Activated CD4-positive, alpha-beta T cell treated with anti-CD3 and anti-CD28 coated beads, Interleukin-2, amount 50 U/mL, for 1 hour (primary cell): ENCODE data around the gene LRRC7.
"Not testable (repeated sequence)": the region's sequence is repeated elsewhere in the genome, so short reads cannot be mapped to it uniquely, and the experiment has no call there.

Experiments used
- DNase-seq: peaks from one replicate; pipeline ENCODE4 v3.0.0-alpha.2; 2020

LRRC7 gene

DNA sequence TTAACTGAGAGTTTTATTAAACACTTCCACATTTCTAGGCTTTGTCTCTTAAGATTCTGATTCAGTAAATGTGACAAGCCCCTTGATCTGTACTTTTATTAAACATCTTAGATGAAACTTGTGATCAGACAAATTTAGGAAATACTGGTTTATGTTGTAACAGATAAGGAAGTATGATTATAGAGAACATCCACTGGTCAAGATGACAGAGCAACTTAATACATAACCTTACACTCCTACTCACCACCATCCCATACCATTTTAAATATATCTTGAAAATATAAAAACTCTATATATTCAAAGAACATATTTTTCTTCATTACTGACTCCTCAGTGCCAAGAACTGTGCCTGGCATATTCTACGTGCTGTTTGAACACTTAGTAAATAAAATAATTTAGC is 420.2 kb downstream of the LRRC7 start:
- no peak for DNase-seq

DNA sequence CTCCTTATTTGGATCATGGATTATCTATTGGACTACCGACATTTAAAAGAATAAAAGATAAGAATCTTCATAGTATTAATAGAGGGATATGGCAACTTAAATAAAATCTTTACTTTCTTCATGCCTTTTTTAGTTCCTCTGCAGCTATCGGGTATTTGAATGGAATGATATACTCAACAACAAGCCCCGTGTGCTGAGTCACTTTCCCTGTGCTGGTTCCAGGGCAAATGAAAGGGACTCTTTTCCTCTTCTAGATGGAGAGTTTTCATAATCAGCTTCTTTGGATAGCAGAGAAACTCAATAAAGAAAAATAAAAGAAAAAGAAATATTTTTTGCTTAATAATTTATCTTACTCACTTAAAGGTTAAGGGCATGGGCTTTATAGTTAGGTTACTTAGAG is 423.9 kb downstream of the LRRC7 start:
- DNase-seq: no peak

DNA sequence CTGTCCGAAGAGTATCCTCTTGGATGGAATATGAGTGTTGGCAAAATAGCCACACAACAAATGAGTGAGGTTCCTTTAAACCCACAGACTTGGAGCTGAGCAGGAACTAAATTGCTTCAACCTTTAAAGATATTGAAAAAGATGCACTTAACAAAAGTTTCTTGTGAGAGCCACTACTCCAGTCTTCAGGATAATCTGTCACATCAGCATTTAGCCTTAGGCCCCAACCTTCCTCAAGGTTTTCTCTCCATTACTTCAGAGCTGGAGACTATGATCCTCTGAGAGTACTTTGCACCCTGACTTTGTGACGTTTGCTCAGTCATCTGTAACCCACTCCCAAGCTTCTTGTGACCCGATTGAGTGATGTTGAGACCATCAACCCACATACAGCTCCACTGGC is 424.9 kb downstream of the LRRC7 start:
- DNase-seq: no peak

DNA sequence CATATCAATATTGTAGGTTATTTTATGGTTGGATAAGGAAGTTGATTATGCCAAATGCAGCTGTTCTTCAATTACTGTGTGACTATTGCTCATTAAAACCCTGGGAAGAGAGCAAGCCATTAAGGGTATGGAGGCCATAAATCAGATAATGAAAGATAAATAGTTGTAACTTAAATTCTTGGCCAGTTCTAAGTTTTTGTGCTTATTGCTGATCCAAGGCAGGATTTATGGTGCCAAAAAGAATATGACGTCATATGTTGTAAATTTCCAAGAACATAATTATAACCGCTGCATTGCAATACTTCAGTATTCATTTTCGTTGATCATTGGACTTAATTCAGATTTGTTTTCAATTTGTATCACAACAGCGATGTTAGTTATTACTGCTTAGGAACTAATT is 426.1 kb downstream of the LRRC7 start:
- DNase-seq: no peak

DNA sequence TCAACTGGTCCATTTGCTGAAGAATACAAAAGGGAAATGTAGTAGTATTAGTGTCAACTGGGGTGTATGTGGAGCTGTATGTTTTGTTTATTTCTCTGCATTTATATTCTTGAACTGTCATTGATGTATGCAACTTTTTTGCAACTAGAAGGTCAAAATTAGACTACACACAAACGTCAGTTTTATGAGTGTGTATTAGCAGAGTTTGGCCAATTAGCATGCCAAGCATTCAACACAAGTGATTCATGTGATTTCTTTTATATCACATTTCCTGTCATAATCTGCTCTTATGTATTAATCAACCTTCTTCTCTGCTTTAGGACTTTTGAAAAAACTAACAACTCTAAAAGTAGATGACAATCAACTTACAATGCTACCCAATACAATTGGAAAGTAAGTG is 426.5 kb downstream of the LRRC7 start:
- DNase-seq: no peak

DNA sequence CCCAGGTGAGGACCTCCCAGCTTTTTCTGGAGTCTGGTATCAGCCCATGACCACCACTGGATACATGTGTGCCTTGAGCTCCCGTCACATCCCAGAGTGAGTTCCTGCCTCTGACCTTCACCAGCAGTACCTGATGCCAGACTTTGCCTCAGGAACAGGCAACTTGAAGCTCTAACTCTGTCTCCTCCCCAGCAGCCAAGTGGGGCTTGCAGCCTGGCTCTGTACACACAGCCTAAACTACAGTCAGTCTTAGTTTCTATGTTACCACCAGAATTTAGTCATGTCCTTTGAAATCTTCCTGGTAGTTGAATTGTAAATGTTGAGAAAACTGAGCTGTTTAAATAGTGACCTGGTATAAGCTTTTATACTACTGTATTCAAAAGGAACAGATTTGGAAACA is 431.1 kb downstream of the LRRC7 start:
- DNase-seq: no peak

DNA sequence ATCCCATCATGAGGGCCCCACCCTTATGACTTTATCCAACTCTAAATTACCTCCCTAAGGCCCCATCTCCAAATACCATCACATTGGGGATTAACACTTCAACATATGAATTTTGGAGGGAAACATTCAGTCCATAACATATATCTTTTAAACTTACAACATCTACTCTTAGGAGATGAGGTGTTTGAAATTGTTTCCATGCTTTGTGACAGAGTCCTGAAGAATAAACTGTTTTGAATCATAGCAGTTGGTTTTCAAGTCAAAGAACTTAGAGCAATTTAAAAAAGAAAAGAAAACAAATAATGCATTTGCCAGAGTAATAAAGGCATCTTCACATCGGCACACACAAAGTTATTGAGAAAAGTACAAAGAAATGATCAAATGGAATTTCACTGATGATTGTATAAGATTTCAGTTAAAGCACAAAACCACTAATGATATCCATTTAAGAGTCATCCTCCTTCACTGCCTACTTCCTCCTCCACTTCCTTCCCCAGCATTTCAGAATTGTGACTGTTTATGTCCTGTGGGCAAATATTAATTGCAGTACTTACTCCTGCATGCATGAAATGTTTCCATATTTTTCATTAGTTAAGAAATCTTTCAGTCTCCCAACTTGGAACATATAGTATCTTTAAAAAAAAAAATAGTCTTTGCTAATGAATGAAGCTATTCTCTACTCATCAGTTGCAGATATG is 435.6 kb downstream of the LRRC7 start:
- DNase-seq: no peak

DNA sequence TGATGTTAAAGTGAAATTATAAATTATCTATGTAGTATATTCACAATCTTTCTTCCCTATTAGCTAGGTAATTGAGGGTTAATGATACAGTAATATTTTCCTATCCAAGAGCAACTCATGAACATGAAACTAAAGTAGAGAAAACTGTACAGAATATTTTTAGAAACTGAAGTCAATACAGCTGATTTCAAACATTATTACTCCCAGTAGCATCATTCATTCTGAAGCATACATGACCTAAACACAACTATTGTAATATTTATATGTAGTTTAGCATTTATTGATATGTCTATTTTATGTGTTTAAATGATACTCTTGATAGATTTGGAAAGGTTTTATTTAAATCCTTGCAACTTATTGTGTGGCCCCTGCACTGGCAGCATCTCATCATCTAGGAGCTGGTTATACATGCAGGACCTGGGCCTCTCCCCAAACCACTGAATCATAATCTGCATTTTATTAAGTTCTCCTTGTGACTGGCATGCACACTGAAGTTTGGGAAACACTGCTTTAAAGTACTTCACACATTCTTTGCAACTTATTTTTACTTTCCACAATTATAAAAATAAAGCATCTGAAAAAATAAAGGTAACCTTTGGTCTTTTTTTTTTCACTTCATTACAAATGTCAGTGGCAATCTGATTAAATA is 437.8 kb downstream of the LRRC7 start:
- no peak for DNase-seq

DNA sequence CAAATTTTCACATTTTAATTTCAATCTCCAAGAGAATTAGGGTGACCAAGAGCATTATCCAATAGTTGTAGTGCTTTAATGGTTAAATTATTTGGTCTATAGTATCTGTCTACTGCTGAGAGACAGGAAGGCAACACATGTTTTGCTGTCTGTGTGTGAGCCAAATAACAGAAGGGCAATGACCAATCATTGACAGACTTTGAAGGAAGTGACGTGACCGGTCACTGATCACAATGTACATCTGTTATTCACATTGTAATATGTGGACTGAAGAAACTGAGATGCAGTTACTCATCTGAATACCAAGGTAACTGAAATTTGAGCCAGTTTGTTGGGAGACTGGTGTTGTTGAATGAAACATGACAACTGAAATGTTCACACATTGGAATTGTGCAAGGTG is 440.9 kb downstream of the LRRC7 start:
- DNase-seq: no peak

DNA sequence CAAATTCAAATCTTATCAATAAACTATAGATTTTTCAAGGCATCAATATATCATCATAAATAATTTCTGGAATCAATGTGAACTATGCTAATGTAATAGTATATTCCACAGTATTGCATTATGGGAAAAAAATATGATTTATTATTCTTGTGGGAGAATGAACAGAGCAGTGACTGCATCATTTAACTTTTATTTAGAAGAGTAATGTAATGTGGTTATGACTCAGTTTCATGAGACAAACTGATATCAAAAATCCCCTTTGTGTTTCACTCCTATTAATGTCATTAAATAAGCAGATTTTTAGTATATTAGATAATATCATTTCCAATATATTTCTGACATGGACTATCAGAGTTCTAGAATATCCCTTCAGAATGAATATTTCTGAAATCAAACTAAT is 450.0 kb downstream of the LRRC7 start:
- DNase-seq: no peak

DNA sequence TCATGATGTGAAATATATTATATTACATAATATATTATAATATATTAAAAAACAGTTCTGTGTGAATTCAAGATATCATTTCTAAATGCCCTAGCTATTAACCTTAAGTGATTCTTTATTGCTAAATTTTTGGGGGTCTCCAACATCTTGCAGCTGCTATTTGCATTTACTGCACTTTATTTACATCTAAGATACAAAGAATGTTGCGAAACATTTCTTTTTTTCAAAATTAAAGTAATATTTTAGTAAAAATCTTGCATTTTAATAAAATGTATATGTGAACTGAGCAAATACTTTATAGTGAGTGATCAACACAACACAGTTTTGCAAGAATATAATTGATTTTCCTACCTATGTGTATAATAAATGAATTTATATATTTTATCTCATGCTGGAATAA is 456.6 kb downstream of the LRRC7 start:
- DNase-seq: no peak

DNA sequence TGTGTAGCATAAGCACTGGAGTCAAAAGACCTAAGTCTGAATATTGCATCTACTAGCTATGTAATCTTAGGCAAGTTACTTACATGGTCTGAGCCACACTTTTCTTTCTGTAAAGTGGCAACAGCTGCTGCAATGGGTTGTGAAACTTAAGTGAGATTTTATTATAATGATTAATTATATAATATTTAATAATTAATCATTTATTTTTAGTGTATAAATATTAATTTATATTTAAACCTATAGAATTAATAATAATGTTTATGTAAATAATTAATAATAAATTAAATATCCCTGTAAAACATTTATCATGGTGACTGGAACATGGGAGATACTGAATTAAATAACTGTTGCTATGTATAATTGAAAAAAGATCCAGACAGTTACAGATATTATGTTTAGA is 457.3 kb downstream of the LRRC7 start:
- no peak for DNase-seq

DNA sequence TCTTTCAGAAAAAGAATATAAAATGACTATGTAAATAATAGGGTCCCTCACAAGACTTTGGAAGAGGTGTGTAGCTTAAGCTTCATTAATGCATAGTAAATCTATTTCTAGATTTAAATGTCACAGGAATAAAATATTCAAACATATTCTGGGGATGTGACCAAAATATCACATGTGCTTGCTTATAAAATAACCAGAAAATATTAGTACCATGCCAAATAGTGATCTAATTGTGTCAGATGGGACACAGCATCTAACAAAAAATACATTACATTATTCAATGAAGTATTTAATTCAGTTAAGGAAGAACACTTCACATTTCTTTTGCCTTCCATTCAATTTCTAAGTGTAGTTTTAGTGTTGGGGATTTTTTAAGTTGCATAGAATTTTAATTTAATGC is 458.1 kb downstream of the LRRC7 start:
- no peak for DNase-seq

DNA sequence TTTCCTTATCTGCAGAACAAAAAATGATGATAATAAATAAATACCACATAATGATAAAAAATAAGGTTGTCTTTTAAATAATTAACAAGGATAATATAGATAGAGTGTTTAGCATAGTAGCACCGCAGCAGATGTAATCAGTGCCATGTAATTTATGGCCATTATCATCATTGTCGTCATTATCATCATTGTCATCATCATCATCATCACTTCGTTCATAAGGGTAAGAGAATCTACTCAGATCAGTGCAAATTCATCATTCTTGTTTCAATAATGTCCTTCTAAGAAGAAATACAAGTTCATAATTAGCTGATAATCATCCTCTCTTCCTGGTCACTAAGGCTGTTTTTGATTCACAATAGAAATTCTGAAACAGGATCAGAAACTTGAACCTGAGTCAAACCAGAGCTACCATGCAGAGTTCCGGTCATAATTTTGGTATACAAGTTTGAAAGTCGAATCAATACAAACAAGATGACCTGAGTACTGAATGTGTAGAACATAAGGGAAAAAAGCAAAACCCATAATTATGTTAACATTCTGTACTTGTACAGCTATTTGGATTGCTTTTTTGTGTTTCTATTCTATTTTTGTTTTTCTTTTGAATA is 465.6 kb downstream of the LRRC7 start:
- no peak for DNase-seq

DNA sequence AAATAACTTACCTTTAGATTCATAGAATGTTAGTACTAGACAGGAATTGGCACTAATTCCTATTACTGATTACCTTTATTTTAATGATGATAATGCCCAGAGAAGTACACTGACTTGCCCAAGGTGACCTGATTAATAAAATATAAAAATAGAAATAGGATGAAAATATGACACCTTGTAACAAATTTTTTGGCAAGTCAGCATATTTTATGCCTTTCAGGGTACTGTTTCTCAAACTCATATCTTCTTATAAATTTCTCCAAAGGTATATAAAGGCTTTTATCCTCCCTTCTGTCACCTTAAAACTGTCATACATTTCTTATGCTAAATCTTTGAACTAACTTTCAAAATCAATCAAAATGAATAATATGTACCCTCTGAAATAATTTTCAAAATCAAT is 466.2 kb downstream of the LRRC7 start:
- no peak for DNase-seq

DNA sequence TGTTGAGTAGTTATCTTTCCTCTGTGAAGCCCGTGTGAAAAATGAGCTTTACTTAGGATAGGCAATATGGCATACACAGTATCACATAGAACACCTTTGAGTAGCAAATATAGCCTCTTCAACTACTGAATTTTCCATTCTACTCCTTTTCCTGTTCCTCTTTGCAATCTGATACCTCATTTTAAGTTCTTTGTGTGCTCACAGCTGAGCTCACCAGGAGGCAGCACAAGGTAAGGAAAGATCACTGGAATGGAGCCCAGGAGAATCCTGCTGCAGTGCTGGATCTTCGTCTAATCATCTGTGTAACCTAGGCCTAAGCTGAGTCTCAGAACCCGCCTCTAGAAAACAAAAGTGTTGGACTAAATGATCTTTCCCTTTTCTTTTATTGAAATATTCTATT is 466.7 kb downstream of the LRRC7 start:
- no peak for DNase-seq

DNA sequence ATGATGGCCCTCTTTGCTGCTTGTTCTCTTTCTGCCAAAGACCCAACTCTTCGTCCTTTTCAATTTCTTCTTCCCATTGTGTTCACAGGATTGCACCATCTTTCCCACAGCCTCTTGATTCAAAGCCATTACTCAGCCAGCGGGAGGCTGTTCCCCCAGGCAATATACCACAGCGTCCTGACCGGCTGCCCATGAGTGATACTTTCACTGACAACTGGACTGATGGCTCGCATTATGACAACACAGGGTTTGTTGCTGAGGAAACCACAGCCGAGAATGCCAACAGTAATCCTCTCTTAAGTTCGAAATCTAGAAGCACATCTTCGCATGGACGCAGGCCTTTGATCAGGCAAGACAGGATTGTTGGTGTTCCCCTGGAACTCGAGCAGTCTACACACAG is 470.3 kb downstream of the LRRC7 start:
- DNase-seq: no peak

DNA sequence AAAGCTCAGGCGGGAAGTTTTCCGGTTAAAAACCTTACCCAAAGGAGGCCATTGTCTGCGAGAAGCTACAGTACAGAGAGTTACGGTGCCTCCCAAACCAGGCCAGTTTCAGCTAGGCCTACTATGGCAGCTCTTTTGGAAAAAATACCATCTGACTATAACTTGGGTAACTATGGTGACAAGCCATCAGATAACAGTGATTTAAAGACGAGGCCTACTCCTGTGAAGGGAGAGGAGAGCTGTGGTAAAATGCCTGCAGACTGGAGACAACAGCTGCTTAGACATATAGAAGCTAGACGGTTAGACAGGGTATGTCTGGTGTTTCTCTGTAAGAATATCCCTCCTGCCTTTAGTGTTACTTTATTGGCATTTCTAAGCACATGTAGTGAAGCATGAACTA is 471.8 kb downstream of the LRRC7 start:
- no peak for DNase-seq

DNA sequence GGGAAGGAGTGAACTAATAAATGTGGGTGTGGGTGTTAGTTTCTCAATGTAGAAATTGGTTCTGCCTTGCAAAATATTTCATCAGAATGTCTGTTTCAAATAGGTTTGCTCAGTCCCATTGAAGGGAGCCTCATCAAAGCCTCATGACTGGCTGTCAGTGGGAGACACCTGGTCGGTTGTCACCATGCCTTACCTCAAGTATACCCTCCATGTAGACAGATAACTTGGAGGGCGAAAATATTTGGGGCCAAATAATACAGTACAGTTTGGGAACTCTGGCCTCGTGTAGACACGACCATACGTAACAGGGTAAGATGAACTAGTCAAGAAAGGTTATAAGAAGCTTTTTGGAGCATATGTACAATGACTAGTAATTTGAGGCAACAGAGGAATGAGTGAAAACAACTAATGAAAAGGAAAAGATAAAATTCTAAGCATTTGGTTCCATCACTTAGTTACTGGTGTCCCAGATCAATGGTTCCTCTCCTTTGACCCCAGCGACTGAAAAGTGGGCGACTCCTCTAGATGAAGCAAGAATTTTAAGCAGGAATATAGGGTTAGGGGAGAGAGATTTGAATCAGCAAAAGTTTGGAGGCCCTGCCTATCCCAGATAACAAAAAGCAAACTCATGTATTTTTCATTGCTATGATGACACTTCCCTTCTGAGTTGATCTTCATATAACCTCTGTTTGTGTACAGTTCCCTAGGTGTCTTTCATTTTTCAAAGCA is 473.8 kb downstream of the LRRC7 start:
- no peak for DNase-seq

DNA sequence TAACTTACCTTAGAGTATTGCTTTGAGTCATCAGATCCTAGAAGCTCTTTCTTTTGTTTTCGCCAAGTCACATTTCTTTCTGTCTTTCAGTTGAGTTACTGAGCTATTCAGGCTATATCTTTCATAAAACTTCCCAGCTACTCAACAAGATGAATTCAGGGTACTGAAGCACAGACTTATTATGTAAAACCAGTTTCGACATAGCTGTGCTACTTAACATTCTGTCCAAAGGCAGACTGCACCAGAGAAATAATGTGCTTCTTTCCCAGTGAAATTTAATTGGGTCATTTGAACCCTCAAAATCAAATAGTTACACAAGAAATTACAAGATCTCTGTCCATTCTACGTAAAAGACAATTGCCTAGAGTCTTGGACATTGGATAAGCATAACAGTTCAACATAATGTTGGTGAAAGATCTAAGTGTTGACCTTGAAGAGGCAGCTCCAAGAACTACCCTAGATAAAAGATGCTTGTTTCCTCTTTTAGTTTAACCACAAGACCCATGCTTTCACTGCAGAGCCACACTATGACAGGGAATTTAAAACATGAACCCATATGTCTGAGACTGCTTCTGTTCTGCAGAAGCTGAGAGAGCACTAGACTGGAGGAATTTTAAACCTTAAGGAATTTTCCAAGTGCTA is 474.5 kb downstream of the LRRC7 start:
- no peak for DNase-seq

DNA sequence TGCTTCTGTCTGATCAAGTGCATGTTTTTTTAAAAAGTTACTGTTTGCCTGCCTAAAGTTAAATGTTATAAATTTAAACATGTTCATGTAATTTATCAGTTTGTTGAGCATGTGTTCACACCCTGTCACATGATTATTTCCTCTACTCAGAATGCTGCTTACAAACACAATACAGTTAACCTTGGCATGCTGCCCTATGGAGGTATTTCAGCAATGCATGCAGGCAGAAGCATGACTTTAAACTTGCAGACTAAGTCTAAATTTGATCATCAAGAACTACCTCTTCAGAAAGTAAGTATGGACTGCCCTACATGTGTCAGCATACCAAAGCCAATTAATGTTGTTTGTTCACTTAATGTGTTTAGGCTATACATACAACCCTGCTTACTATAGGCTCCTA is 476.1 kb downstream of the LRRC7 start:
- no peak for DNase-seq

DNA sequence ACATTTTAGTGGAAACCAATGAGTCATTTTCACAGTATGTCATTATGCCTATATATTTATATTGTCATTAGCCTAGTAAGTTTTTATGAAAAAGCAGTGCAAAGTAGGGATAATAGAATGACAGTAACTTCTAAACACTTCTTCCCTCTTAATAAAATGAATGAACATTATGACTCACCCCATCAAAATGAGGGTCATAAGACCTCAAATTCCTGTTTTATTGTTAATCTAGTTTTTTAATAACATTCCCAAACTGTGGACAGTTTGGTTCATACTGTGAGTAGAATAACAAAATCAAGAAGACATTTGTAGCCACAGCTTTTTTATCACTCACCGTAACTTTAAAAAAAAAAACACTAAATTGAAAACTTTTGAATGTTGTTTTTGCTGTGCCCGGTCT is 477.1 kb downstream of the LRRC7 start:
- no peak for DNase-seq

DNA sequence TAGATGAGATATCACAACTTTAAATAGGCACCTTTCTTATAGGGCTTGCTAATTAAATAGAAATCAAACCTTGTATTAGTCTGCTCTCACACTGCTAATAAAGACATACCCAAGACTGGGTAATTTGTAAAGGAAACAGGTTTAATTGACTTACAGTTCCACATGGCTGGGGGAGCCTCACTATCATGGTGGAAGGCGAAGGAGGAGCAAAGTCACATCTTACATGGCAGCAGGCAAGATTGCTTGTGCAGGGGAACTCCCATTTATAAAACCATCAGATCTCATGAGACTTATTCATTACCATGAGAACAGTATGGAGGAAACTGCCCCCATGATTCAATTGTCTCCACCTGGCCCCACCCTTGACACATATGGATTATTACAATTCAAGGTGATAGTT is 477.9 kb downstream of the LRRC7 start:
- DNase-seq: not testable (repeated sequence)
